ENCODE results near the gene IGSF9B.

The IGSF9B gene

DNA sequence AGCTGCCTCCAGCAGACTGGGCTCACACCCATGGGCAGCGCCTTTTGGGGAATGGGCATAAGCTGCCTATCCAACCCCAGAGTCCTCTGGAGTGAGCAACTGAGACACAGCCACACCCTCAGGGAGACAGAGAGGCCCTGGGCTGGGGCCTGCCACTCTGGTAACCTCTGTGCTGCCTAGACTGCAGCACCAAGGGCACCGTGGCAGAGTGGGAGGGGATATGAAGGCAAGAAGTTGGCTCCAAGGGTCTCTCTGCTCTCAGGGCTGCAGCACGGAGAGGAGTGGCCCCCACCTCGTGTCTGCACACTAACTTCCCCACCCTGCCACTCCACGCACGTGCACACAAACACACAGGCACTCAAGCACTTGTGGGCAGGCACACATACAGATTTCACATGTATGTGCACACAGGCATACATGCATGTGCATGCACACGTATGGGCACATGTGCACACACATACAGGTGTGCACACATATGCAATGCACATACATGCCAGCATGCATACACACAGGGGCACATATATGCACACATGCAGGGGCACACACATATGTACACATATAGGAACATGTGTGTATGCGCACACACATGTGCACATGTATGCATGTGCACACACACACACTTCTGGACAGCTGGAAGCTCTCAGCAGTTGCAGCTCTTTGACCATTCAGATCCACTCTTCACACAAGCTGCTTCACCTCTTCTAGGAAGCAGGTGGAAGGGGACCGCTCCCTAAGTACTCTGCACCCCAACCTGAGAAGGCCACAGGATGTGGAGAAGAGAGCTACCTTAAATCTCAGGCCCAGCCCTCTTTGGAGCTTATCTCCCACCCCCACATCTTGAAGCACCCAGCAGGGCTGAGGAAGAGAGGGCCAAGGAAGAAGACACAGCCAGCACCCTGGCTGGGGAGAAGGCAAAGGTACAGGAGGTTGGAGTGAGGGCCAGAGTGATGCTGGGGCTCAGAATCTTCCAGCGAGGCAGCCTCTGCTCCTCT, 4.3 kb downstream of the IGSF9B start:
- no peak for DNase-seq

DNA sequence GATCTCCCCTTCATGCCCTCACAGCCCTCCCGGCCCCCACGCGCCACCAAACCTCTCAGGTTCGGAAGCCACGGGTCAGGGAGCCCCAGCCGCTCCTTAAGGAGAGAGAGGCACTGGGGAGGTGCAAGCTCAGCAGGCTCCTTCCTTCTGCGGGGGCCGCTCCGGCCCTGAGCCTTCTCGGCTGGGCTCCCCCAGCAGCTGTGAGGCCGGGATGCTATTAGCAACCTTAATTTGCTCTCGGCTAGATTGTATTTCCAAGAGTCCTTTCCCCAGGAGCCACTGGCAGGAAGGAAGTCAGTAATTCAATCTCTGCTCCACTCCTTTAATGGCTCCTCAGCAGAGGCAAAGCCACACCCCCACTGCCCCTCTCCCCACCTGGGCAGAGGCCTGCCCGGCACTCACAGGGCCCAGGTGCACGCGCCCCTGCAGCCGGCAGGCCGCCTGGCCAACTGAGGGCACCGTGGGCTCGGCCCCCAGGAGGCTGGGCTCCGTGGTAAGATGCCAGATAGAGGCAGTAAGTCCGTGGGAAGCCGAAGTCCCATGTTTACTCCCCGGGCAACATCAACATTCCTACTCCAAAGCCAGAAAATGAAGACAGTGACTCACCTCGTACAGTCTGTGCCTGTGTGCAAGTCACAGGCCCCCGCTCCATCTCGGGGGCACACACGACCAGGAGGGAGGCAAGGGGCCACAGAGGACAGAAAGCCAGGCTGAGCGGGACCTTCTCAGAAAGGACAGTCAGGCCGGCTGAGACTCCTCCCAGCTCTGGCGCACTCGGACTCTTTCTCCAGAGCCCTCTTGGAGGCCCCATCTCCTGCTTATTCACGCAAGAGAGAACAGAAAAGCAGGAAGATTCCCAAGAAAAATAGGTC, 5.2 kb downstream of the IGSF9B start:
- DNase-seq, result no peak

DNA sequence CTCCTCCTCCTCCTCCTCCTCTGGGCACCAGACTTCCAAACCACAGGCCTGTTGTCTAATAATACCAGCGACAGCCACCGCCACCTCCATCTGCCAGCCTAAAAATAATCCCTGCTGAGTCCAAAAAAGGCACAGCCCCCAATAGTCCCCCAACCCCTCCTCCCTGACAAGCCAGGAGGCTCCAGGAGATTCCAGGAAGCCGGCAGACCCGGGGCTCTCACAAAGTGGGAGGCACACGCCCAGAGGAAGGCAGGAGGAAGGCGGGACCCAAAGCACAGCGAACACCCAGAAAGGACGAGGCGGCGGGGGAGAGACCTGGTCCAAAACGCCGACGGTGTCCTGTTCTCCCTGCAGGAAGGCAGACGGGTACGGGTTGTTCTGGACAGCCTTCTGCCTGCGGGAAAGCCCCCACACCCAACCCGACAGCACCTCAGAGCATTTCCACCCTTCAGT, 5.9 kb downstream of the IGSF9B start:
- no peak for DNase-seq

GRCh38 chr11:133950421-133950820, 6.3 kb downstream of the IGSF9B start:
- no peak for DNase-seq

GRCh38 chr11:133949129-133949528, 7.6 kb downstream of the IGSF9B start:
- no peak for DNase-seq

DNA sequence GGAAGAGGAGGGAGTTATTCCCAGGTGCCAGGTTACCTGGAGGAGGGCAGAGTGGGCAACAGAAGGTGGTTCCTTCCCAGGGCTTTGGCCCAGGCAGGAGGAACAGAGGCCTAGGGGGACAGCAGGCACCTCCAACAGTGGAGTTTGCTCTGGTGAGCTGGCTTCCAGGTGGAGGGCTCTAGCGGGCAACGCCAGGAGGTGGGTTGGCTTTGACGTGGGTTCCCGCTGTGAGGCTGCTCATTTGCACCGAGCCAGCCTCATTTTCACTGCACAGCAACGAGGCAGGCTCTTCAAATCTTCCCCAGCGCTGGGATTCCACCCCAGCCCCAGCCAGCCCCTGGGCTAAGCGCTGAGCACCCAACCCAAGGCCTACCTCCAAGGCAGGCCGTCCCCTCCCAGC, 8.1 kb downstream of the IGSF9B start:
- DNase-seq, result no peak

DNA sequence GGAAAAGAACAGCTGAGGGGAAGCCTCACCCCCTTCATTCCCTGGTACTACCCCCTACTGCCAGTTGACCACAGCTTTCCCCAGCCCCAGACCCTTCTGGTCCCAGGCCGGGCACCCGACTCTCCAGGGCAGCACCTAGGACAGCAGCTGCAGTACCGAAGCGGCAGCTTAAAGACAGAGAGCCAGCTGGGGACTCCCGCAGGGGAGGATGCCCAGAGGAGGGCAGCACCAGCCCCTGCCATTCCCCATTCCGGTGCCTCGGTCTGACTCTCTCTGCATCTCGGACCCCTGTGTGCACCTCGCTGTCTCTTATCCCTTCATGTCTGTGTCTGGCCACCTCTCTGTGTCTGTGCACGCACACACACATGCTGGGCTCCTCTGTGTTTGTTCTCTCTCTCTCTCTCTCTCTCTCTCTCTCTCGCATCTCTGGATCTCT, 9.4 kb downstream of the IGSF9B start:
- peak; percentile 75 for DNase-seq

DNA sequence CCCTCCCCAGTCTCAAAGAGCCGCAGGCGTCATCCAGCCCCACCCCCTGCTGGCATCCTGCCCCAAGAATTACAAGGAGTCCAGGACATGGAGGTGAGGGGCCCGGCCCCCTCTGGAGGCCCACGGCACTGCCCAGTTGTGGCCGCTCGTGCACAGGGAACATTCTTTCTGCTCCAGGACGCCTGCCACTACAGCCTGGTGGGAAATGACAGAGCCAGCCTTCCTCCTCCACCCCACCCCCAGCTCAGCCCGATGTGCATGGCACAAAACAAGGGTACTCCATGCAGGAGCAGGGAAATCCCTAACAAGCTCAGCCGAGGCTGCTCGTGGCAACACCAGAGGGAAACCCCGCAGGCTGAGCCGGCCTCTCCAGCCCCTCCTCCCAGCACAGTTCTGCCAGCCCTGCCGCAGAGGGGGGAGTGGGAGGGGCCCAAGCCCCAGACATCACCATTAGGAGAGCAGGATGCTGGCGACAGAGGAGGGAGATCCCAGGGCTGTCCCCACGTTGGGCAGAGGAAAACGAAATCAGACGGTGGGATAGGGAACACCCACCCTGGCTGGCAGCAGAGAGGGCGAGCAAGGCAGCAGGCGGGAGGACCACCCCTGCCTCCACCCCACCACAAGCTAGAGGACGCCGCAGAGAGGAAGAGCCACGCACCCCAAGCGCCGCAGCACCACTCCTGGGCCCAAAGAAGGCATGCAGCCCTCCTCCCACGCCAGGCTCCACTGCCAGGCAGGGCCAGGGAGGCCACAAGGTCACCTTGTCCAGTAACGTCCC, 10.0 kb downstream of the IGSF9B start:
- DNase-seq, result no peak

DNA sequence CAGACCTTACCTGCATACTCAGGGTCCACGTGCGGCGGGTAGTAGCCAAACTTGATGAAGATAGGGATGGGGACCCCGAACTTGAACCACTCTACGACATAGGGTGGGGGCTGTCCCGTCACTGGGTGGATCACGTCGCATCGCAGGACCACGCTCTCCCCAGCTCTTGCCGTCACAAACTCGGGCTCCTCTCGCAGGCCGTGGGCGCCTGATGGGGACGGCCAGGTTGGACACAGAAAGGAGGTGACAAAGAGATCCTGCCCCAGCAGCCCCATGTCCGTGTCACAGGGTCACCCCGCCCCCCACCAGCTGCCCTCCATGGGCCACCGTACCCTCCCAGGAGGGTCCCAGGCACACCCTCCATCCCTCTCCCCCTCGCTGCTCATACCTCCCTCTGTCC, 10.7 kb downstream of the IGSF9B start:
- DNase-seq, result no peak

DNA sequence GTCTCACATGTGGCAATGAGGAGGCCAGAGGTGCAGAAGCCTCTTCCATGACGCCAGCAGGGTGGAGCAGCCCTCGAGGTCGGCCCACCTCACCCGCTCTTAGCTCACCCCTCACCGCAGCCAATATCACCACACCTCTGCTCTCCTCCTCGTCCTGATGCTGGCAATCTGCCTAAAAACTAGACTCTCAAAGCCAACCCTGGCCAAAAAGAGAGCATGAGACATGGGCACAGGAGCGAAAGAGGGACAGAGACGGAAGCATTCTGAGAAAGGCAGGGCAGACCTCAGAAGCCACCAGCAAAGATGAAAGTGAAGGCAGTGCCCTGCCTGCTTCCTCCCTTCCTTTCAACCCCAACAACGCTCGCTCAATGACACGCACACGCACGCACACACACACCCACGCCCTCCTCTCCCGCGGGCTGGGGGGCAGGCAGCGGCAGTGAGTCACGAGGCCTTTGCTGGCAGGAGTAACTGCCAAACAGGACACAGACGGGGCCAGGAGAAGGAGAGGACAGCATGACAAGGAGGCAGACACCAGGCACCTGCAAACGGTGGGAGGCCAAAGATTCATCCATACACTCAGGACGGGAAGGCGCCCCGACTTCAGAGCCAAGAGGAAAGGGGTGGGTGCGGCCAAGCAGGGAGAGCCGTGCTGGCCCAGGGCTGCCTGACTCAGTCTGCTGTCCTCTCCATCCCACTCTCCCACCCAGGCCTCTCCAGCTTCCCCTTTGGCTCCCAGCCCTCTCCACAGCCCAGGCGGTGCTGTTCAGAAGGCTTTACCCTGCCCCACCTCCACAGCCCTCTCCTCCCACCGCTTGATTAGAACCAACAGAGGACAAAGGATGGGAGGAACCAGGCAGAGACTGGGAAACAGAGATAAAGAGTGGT, 11.4 kb downstream of the IGSF9B start:
- DNase-seq, result peak; percentile 83

GRCh38 chr11:133943950-133944698, 12.6 kb downstream of the IGSF9B start:
- no peak for DNase-seq

DNA sequence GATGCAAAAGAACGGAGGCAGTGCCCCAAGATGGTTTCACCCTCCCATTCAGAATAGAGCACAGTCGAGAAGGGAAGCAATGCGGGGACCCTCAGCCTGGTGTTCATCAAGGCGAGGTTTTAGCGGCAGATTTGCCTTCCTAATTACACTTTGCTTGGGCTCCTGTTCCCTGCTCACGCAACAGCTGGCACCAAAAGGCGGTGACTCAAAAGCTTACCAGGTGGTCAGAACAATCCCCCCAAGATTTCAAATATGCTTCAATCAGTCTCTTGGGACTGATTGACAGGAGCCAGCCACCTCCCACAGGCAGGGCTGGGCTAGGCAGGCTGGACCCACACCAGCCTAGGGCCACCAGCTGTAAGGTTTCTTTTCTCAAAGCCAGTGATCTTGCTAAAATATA, 14.2 kb downstream of the IGSF9B start:
- DNase-seq, result no peak

- DNase-seq, result no peak
Measured at GRCh38 chr11:133941546-133941945, 15.2 kb downstream of the IGSF9B start.

DNA sequence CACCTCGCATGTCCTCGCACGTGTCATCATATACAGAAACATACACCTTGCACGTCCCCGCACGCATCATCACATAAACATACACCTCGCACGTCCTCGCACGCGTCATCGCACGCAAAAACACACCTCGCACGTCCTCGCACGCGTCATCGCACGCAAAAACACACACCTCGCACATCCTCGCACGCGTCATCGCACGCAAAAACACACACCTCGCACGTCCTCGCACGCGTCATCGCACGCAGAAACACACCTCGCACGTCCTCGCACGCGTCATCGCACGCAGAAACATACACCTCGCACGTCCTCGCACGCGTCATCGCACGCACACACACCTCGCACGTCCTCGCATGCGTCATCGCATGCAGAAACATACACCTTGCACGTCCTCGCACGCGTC, 16.7 kb downstream of the IGSF9B start:
- no peak for DNase-seq

DNA sequence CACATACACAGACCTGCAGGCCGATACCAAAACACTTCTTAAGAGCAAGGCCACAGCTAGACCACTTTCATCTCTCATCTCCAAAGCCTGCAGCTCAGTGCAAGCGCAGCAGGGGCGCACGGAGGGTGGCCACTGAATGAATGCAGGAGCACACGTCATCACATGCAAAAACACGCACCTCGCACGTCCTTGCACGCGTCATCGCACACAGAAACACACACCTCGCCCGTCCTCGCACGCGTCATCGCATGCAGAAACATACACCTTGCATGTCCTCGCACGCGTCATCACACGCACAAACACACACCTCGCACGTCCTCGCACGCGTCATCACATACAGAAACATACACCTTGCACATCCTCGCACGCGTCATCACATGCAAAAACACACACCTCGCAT, 17.2 kb downstream of the IGSF9B start:
- no peak for DNase-seq

DNA sequence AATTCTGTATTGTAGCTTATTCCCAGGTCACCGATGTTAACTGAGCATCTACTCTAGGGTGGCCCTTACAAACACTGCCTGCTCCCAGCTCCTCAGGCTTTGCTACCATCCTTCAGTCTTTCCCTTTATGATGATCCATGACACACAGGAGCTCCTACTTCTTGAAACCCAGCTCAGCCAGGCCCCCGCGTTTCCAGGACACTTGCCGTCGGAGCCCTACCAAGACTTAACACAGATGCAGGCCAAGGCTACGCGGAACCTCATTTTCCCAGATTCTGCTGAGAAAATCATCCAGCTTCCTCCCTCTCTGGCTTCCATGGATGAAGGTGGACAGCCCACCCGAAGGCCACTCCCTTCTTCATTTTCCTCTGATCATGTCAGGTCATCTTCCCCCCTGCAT, 18.6 kb downstream of the IGSF9B start:
- DNase-seq, result no peak

- no peak for DNase-seq
Measured at GRCh38 chr11:133937468-133937867, 19.3 kb downstream of the IGSF9B start.

DNA sequence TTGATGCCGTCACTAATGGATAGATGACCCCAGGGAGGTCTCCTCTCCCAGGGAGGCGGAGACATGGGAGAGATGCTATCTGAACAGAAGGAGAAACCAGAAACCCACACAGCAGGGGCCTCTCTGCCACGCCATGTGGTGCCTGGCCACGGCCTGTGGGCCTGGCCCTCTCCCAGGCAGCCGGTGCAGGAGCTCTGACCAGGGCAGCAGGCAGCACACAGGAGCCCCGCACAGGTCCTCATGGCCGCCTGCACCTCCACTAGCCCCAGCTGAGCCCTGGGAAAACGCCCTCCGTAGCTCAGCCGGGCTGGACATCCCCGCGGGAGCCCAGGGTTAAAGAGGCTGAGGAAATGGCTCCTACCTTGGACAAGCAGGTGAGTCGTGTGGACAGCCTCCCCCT, 19.8 kb downstream of the IGSF9B start:
- DNase-seq, result no peak

- no peak for DNase-seq
Measured at GRCh38 chr11:133936592-133936991, 20.2 kb downstream of the IGSF9B start.

GRCh38 chr11:133936136-133936535, 20.6 kb downstream of the IGSF9B start:
- DNase-seq, result no peak

DNA sequence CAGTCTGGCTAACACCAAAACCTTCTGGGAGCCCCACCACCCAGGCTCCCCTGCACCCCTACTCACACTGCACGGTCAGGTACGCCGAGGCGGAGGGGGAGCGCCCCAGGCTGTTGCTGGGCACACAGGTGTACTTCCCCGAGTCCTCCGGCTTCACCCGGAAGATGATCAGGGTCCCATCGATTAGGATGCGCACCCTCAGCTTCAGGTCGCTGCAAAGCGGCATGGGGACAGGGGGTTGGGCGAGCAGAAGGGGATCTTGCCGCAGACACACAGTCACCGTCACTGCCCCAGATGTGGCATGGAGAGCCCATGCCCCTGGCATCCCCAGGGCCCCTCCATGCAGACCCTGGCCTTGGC, 21.2 kb downstream of the IGSF9B start:
- DNase-seq, result no peak

Data from OCI-M1 (cell line).